Trophoblast cell (in vitro differentiated cells and primary cell): ENCODE measurements around the gene RAD51C.
"Not testable (repeated sequence)": the region's sequence is repeated elsewhere in the genome, so short reads cannot be mapped to it uniquely, and the experiment has no call there.

Experiments
- DNase-seq, 2 donors: peaks; one replicate each; pipeline ENCODE4 v3.0.0-alpha.2; 2016
- H2AFZ ChIP-seq: 2 replicates; pipeline ENCODE4 v1.6.1; 2013; ENCODE audit warnings: low read length, moderate library complexity, mild to moderate bottlenecking; ENCODE audit not compliant: insufficient read depth, poor library complexity
- H2AK5ac ChIP-seq: 2 replicates; pipeline ENCODE4 v1.6.1; 2013; ENCODE audit warnings: mild to moderate bottlenecking, low read length
- H2BK120ac ChIP-seq: 2 replicates; pipeline ENCODE4 v1.6.1; 2013; ENCODE audit warnings: low read length, mild to moderate bottlenecking, moderate library complexity; ENCODE audit not compliant: insufficient read depth, poor library complexity
- H2BK12ac ChIP-seq: 2 replicates; pipeline ENCODE4 v1.6.1; 2013; ENCODE audit warnings: mild to moderate bottlenecking, low read length, moderate library complexity
- H2BK5ac ChIP-seq: 2 replicates; pipeline ENCODE4 v1.6.1; 2013; ENCODE audit warnings: low read length, low read depth, moderate library complexity, mild to moderate bottlenecking; ENCODE audit not compliant: poor library complexity
- H3K14ac ChIP-seq: 2 replicates; pipeline ENCODE4 v1.6.1; 2013; ENCODE audit warnings: mild to moderate bottlenecking, low read length
- H3K18ac ChIP-seq: 2 replicates; pipeline ENCODE4 v1.6.1; 2013; ENCODE audit warnings: mild to moderate bottlenecking, low read length
- H3K23ac ChIP-seq: 2 replicates; pipeline ENCODE4 v1.6.1; 2013; ENCODE audit warnings: low read length
- H3K27ac ChIP-seq: 2 replicates; pipeline ENCODE4 v1.5.1; 2013; ENCODE audit warnings: low read depth, mild to moderate bottlenecking, inconsistent platforms, low read length, moderate library complexity
- H3K27me3 ChIP-seq: 2 replicates; pipeline ENCODE4 v1.6.1; 2013; ENCODE audit warnings: inconsistent platforms, mild to moderate bottlenecking, low read length, moderate library complexity; ENCODE audit not compliant: insufficient read depth
- H3K36me3 ChIP-seq, 2 experiments: 1 replicate in 1 of 2; 2 replicates in 1 of 2; pipeline ENCODE4 v1.6.1; 2013; ENCODE audit warnings: low read length in 2 of 2, mild to moderate bottlenecking in 2 of 2, moderate library complexity in 1 of 2; ENCODE audit not compliant: insufficient read depth in 2 of 2, control insufficient read depth in 1 of 2
- H3K4ac ChIP-seq: 2 replicates; pipeline ENCODE4 v1.6.1; 2013; ENCODE audit warnings: low read depth, mild to moderate bottlenecking, low read length, moderate library complexity
- H3K4me1 ChIP-seq, 2 experiments: 1 replicate in 1 of 2; 2 replicates in 1 of 2; pipeline ENCODE4 v1.6.1; 2013; ENCODE audit warnings: low read length in 2 of 2, mild to moderate bottlenecking in 2 of 2, moderate library complexity in 1 of 2; ENCODE audit not compliant: insufficient read depth in 2 of 2, control insufficient read depth in 1 of 2
- H3K4me2 ChIP-seq: 2 replicates; pipeline ENCODE4 v1.6.1; 2013; ENCODE audit warnings: inconsistent platforms, mild to moderate bottlenecking, low read length, moderate library complexity
- H3K4me3 ChIP-seq: 2 replicates; pipeline ENCODE4 v1.5.1; 2013; ENCODE audit warnings: mild to moderate bottlenecking, low read depth, low read length, inconsistent platforms
- H3K79me1 ChIP-seq: one replicate; pipeline ENCODE4 v1.6.1; 2013; ENCODE audit warnings: low read length
- H3K79me2 ChIP-seq: 2 replicates; pipeline ENCODE4 v1.6.1; 2013; ENCODE audit warnings: low read length, mild to moderate bottlenecking; ENCODE audit not compliant: control insufficient read depth, insufficient read depth, poor library complexity
- H3K9ac ChIP-seq: 2 replicates; pipeline ENCODE4 v1.6.1; 2013; ENCODE audit warnings: mild to moderate bottlenecking, low read length
- H3K9me3 ChIP-seq: 2 replicates; pipeline ENCODE4 v1.6.1; 2013; ENCODE audit warnings: low read depth, mild to moderate bottlenecking, control low read depth, inconsistent platforms, low read length; ENCODE audit not compliant: insufficient read depth
- H4K12ac ChIP-seq: 2 replicates; pipeline ENCODE4 v1.6.1; 2013; ENCODE audit warnings: low read depth, mild to moderate bottlenecking, low read length, moderate library complexity
- H4K8ac ChIP-seq: 2 replicates; pipeline ENCODE4 v1.6.1; 2013; ENCODE audit warnings: low read depth, mild to moderate bottlenecking, low read length, moderate library complexity
- H4K91ac ChIP-seq: one replicate; pipeline ENCODE4 v1.6.1; 2013; ENCODE audit warnings: low read depth, mild to moderate bottlenecking, low read length, moderate library complexity
- WGBS: extraction: QIAGEN DNeasy Blood & Tissue Kit; methylation state at CpG from one replicate; pipeline ENCODE4 v1.1.7; 2013; ENCODE audit warnings: missing lambda C conversion rate; ENCODE audit not compliant: insufficient read length, insufficient coverage; ENCODE audit errors: extremely low coverage; 5-methylcytosine and 5-hydroxymethylcytosine counted together

RAD51C gene

GRCh38 chr17:58763263-58763662 is 70.9 kb downstream of the RAD51C start:
- no peak overlapping the region for H3K4ac ChIP-seq
- no peaks in the 10 kb centered on the region for H3K9me3 ChIP-seq
- no peak overlapping the region for H4K12ac ChIP-seq
- no peak overlapping the region for H3K14ac ChIP-seq
- H2AFZ ChIP-seq = no peak overlapping the region
- no peaks in the 10 kb centered on the region for H3K79me2 ChIP-seq
- no peak overlapping the region for H3K18ac ChIP-seq
- no CpG with 5 or more reads among the region's 1 CpG for WGBS
- H3K79me1 ChIP-seq = no peaks in the 10 kb centered on the region
- H2BK5ac ChIP-seq = no peak overlapping the region
- no peaks in the 10 kb centered on the region for H3K36me3 ChIP-seq
- no peaks in the 10 kb centered on the region for H3K27me3 ChIP-seq
- no peak overlapping the region for H4K8ac ChIP-seq
- no peak overlapping the region for H3K23ac ChIP-seq
- no peak overlapping the region for H3K9ac ChIP-seq
- no peak overlapping the region for H3K27ac ChIP-seq
- no peak overlapping the region for H2BK12ac ChIP-seq
- H3K4me2 ChIP-seq = no peak overlapping the region
- H4K91ac ChIP-seq = no peak overlapping the region
- no peaks in the 10 kb centered on the region for H3K4me1 ChIP-seq
- no peak overlapping the region for H2AK5ac ChIP-seq
- H2BK120ac ChIP-seq = no peak overlapping the region
- H3K4me3 ChIP-seq = no peak overlapping the region
- no peak for DNase-seq

DNA sequence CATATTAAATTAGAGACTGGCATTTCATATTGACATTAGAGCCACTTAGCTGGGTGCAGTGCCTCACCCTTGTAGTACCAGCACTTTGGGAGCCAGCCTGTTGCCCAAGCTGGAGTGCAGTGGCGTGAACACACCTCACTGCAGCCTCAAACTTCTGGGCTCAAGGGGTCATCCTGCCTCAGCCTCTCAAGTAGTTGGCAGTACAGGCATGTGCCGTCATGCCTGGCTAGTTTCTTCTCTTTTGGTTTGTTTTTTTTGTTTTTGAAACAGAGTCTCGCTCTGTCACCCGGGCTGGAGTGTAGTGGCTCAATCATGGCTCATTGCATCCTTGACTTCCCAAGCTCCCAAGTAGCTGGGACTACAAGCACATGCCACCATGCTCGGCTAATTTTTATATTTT is 72.0 kb downstream of the RAD51C start:
- WGBS = no CpG with 5 or more reads among the region's 5 CpGs
- H3K9ac ChIP-seq = no peak overlapping the region
- H2BK120ac ChIP-seq = no peak overlapping the region

DNA sequence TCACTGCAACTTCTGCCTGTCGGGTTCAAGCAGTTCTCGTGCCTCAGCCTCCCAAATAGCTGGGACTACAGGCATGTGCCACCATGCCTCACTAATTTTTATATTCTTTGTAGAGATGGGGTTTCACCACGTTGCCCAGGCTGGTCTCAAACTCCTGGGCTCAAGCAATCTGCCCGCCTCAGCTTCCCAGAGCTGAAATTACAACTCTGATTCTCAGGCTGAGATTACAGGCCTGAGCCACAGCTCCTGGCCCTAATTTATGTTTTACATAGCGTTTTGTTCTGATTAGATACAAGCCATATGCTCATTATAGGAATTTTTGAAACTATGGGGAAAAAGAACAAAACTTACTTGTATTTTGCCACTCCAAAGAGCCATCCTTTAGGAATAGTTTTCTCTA is 86.1 kb downstream of the RAD51C start:
- not testable (repeated sequence) for H3K23ac ChIP-seq, H3K18ac ChIP-seq, H2BK12ac ChIP-seq, H3K4me1 ChIP-seq, H3K79me2 ChIP-seq, H3K36me3 ChIP-seq, H3K79me1 ChIP-seq, H3K9ac ChIP-seq, H3K27me3 ChIP-seq, H3K4me3 ChIP-seq, H3K4me2 ChIP-seq, H2AFZ ChIP-seq, H3K4ac ChIP-seq, H3K27ac ChIP-seq, H2BK120ac ChIP-seq, H2AK5ac ChIP-seq, H3K9me3 ChIP-seq, H4K8ac ChIP-seq, DNase-seq, H2BK5ac ChIP-seq, H4K91ac ChIP-seq, H4K12ac ChIP-seq, H3K14ac ChIP-seq
- WGBS = no CpG with 5 or more reads among the region's 5 CpGs

More for the DNA sequence above, 72.0 kb downstream of the RAD51C start:
- no peaks in the 10 kb centered on the region for H3K36me3 ChIP-seq
- H3K23ac ChIP-seq = no peak overlapping the region
- H3K27ac ChIP-seq = no peak overlapping the region
- H3K9me3 ChIP-seq = no peaks in the 10 kb centered on the region
- no peak overlapping the region for H3K14ac ChIP-seq
- no peak overlapping the region for H2BK5ac ChIP-seq
- H3K4me1 ChIP-seq = no peaks in the 10 kb centered on the region
- no peak overlapping the region for H4K12ac ChIP-seq
- H3K27me3 ChIP-seq = no peaks in the 10 kb centered on the region
- no peak overlapping the region for H4K8ac ChIP-seq
- H4K91ac ChIP-seq = no peak overlapping the region
- H3K18ac ChIP-seq = no peak overlapping the region
- H2AFZ ChIP-seq = no peak overlapping the region
- H3K4me2 ChIP-seq = no peak overlapping the region
- no peak overlapping the region for H2BK12ac ChIP-seq
- no peak overlapping the region for H3K4me3 ChIP-seq
- H3K79me1 ChIP-seq = no peaks in the 10 kb centered on the region
- no peak for DNase-seq
- no peak overlapping the region for H3K4ac ChIP-seq
- no peak overlapping the region for H2AK5ac ChIP-seq
- H3K79me2 ChIP-seq = no peaks in the 10 kb centered on the region

- Histone ChIP-seq H3K27ac (no peak overlapping the region), H3K14ac (no peak overlapping the region), H3K79me1 (no peaks in the 10 kb centered on the region), H4K91ac (no peak overlapping the region), H2BK120ac (no peak overlapping the region), H3K36me3 (no peaks in the 10 kb centered on the region), H3K9ac (no peak overlapping the region), H3K9me3 (no peaks in the 10 kb centered on the region), H3K79me2 (no peaks in the 10 kb centered on the region), H3K18ac (no peak overlapping the region), H3K27me3 (no peaks in the 10 kb centered on the region), H4K8ac (no peak overlapping the region), H2AK5ac (no peak overlapping the region), H3K4me3 (no peak overlapping the region), H3K4me2 (no peak overlapping the region), H3K4me1 (no peaks in the 10 kb centered on the region), H2AFZ (no peak overlapping the region), H4K12ac (no peak overlapping the region), H3K4ac (no peak overlapping the region), H2BK12ac (no peak overlapping the region), H2BK5ac (no peak overlapping the region), H3K23ac (no peak overlapping the region)
- no peak for DNase-seq
- no CpG with 5 or more reads among the region's 1 CpG for WGBS
Observed at GRCh38 chr17:58779446-58779845, 87.0 kb downstream of the RAD51C start.
